Hematopoietic multipotent progenitor cell treated with erythropoietin and hydrocortisone succinate and interleukin-3 and kit ligand, for 4 days (in vitro differentiated cells): ENCODE measurements around the gene SURF4.
A peak's percentile ranks its signal among the peaks of the same experiment; 100 is the strongest.
"Not testable (repeated sequence)": the region's sequence is repeated elsewhere in the genome, so short reads cannot be mapped to it uniquely, and the experiment has no call there.

ENCODE experiments used
- DNase-seq: peaks from one replicate; pipeline ENCODE4 v3.0.0-alpha.2; 2015

The SURF4 gene

DNA sequence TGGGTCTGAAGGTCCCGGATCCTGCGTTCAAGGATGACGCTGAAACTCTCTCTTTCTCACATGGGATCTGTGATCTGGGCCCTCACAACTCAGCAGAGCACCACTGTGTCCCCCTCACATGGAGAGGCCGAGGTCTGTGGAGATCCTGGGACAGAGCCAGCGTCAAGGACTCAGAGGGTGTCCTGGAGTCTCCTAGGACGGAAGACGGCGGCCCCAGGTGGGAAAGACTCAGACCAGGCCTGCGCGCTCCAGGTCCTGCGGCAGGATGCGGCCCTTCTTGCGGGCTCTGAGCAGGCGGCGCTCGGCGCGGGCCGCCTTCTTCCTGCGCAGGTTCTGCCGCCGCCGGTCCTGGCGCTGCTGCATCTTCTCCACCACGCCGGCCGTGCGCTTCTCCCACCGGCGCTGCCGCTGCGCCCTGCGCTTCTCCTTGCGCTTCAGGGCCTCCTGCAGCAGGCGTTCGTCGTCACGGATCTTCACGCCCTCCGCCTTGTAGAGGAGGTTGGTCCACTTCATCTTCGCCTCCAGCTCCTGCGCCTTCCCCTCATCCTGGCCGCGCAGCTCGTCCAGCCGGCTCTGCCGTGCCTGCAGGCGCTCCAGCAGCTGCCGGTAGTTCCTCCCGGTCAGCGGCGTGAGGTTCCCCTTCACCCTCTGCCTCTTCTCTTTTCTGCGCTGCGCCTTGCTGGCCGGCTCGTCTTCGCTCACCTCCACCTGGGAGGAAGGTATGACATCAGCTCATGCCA, 44.0 kb downstream of the SURF4 start:
- DNase-seq: no peak

DNA sequence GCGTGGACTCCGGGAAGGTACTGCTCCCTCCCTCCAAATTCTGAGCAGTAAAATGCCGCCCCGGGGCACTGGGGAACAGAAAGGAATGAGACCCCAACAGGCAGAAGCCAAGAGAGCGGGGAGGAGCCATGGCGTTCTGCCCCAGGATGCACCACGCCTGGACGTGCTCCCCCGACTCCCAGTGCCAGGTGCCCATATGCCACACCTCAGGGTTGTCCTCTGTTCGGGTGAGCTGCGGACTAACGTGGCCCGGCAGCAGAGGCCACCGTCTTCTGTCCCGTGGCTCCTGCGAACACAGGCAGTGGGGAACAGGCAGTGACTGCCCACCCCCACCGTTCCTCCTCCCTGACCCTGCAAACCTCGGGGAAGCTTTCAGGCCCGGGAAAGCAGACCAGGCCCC, 44.6 kb downstream of the SURF4 start:
- DNase-seq: no peak

GRCh38 chr9:133329306-133330156, 46.3 kb downstream of the SURF4 start:
- DNase-seq: peak; percentile 44

DNA sequence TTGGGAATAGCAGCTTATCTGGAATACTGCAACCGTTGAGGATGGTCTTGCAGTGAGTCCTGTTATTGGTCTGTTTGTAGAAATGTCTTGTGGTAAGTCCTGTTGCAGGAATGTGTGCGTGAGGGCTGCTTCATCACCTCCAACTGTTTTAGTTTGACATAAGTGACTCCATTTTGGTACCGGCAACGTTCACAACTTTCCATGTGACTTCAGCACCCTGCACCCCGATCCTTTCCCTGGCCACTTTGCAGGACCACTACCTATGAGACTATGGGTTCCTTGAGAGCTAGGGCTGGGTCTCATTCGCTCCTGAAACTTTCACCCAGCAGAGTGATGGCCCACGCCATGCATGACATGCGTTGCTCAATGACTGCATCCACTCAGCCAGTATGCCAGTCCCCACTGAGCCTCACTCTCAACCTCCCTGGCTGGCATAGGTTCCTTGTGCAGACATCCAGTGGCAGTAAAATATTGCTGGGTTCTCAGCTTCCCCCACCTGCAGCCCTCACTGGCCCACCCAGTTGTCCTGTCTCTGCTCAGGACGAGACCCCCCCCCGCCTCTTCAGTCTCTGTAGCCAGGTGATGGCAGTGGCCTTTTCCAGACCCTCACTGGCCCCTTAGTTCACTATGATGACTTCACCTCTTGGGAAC, 47.9 kb downstream of the SURF4 start:
- no peak for DNase-seq

DNA sequence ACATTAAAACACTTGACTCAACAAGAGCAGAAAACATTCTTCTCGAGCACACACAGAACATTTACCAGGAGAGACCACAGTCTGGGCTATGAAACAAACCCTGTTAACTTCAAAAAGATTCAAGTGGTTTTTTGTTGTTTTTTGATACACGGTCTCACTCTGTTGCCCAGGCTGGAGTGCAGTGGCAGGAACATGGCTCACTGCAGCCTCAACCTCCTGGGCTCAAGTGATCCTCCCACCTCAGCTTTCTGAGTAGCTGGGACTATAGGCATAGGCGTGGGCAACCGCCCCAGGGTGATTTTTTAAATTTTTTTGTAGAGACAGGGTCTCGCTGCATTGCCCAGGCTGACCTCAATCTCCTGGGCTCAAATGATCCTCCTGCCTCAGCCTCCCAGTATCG, 48.8 kb downstream of the SURF4 start:
- DNase-seq: not testable (repeated sequence)

DNA sequence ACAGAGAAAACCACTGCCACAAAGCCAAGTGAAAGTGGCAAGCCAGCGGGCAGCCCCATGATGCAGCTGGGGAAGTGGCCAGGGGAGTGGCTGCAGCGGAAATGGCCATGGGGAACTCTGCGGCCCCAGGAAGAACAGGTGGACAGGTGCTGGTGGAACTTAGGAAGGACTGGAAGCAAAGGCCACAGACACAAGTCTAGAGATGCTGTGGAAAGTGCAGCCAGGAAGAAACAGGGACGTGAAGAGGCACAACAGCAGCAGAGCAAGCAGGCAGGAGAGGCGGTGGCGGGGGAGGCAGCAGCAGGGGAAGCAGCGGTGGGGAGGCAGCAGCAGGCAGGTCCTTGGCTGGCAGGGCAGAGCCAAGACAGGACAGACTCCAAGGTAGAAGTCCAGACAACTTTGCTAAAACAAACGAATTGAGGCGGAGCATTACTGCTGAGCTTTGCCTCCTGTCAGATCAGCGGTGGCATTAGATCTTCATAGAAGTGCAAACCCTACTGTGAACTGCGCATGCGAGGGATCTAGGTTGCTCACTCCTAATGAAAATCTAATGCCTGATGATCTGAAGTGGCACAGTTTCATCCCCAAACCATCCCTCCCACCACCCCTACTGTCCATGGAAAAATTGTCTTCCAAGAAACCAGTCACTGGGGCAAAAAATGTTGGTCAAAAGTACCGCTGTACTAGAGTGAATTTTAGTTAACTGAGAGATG, 51.7 kb downstream of the SURF4 start:
- DNase-seq: no peak

- no peak for DNase-seq
Measured at GRCh38 chr9:133323211-133323610, 52.6 kb downstream of the SURF4 start.

DNA sequence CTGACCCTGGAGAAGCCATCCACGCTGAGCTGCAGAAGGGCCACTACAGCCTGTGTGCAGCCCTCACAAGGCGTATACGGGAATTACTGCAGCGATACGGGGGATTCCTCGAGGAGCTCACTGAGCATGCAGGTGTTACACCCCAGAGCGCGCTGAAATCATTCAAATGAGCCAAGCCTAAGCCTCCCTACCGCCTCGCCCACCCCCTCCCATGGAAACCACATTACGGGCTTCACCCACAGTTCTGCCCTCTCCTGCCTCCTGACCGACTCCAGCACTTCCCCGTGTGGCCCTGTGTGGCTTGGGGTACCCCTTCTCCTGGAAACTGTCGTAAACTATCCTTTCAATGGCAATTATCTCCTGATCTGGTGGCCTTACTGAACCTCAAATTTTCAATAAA, 53.2 kb downstream of the SURF4 start:
- DNase-seq: no peak

GRCh38 chr9:133321411-133321935, 54.4 kb downstream of the SURF4 start:
- DNase-seq: no peak

- no peak for DNase-seq
Measured at GRCh38 chr9:133320421-133320881, 55.4 kb downstream of the SURF4 start.

- not testable (repeated sequence) for DNase-seq
Measured at GRCh38 chr9:133317551-133317950, 58.3 kb downstream of the SURF4 start.

- no peak for DNase-seq
Measured at GRCh38 chr9:133315997-133316396, 59.9 kb downstream of the SURF4 start.
